Transverse colon (tissue), 4 donors: ENCODE results near the gene CIZ1.
A peak's percentile ranks its signal among the peaks of the same experiment; 100 is the strongest.

Source experiments
- POLR2AphosphoS5 ChIP-seq, 3 donors: sonication (generic); formaldehyde crosslinking; IDR thresholded peaks; one replicate each; pipeline ENCODE4 v1.6.1; 2016; ENCODE audit warnings: antibody characterized with exemption in 3 of 3
- TF ChIP-seq, protein P1 (sequence below), 5 experiments: fragments of 200-600 bp in 3 of 5; fragments of 450-650 bp in 2 of 5; sonication (generic) in 3 of 5; IDR thresholded peaks; 1 replicate in 2 of 5; 2 replicates in 3 of 5; pipeline ENCODE4 v1.5.1; 2016 to 2017; ENCODE audit warnings: antibody characterized with exemption in 5 of 5, inconsistent platforms in 3 of 5, mild to moderate bottlenecking in 2 of 5, moderate library complexity in 1 of 5

DNA sequence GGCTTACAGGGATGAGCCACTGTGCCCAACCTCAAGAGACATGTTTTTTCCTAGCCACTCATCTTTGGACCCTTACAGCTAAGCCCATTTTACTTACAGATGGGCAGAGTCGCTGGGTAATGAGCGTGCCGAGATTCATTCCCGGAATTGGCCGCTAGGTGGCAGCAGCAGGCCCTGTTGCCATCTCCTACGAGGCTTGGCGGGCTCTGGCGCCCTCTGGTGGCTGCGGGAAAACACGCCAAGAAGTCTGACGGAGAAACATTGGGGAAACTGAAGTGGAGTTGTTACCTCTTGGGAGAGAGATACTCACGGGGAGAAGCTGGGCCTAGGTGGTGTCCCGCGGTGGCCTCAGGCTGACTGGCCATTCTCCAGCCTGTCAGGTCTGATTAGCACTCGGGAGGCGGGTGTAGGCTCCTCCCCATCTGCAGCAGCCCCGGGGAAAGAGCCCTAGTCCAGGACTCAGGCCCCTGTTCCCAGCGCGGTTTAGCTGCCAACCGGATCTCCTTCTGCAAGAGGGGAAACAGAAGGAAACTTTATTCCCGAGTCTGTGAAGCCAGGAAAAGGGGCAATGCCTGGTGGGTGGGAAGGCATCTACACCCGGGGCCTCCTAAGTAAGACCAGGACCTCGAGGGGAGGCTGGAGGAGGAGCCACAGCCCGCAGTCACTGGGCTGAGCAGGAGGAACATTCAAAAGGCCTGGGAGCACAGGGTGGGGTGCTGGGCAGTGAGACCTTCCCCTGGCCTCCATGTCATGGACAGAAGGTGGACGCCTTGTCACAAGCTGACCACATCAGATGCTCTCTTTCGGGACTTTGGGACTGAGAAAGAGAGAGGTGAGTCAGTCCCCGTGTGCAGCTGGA, 73.5 kb downstream of the CIZ1 start:
- TF ChIP-seq, protein P1, sequence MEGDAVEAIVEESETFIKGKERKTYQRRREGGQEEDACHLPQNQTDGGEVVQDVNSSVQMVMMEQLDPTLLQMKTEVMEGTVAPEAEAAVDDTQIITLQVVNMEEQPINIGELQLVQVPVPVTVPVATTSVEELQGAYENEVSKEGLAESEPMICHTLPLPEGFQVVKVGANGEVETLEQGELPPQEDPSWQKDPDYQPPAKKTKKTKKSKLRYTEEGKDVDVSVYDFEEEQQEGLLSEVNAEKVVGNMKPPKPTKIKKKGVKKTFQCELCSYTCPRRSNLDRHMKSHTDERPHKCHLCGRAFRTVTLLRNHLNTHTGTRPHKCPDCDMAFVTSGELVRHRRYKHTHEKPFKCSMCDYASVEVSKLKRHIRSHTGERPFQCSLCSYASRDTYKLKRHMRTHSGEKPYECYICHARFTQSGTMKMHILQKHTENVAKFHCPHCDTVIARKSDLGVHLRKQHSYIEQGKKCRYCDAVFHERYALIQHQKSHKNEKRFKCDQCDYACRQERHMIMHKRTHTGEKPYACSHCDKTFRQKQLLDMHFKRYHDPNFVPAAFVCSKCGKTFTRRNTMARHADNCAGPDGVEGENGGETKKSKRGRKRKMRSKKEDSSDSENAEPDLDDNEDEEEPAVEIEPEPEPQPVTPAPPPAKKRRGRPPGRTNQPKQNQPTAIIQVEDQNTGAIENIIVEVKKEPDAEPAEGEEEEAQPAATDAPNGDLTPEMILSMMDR (IDR thresholded peaks at IDR 0.05) = peak; percentile 100
- peak in 2 of 3 donors; percentile 32 to 34 for TF ChIP-seq POLR2AphosphoS5 (IDR thresholded peaks at IDR 0.05)
